ENCODE measurements around the gene CD300H.

CD300H gene

DNA sequence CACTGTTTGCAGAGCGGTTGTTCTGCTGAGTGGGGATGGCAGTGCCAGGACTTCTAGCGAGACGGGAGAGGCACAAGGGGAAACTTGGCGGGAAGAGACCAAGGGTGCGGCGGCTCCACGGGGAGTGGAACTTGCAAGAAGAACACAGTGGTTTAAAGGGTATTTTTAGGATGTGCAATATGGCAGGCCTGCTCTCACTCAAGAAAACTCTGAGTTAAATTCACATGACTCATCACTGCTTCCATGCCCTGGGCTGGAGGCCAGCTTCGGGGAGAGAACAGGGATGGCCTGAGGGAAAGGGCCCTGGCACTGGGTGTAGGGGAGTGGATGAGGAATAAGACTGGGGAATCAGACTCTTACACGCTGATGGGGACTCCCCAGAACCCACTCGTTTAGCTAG lies 38.1 kb upstream of the CD300H start:
- DNase-seq (ENCODE audit: low read depth), result peak; percentile 33
- no peak overlapping the region for H3K4me3 ChIP-seq (ENCODE audit: low read length)
- TF ChIP-seq, protein P1, sequence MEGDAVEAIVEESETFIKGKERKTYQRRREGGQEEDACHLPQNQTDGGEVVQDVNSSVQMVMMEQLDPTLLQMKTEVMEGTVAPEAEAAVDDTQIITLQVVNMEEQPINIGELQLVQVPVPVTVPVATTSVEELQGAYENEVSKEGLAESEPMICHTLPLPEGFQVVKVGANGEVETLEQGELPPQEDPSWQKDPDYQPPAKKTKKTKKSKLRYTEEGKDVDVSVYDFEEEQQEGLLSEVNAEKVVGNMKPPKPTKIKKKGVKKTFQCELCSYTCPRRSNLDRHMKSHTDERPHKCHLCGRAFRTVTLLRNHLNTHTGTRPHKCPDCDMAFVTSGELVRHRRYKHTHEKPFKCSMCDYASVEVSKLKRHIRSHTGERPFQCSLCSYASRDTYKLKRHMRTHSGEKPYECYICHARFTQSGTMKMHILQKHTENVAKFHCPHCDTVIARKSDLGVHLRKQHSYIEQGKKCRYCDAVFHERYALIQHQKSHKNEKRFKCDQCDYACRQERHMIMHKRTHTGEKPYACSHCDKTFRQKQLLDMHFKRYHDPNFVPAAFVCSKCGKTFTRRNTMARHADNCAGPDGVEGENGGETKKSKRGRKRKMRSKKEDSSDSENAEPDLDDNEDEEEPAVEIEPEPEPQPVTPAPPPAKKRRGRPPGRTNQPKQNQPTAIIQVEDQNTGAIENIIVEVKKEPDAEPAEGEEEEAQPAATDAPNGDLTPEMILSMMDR (conservative IDR thresholded peaks at IDR 0.05; ENCODE audit: low read depth, low read length), result no peak

DNA sequence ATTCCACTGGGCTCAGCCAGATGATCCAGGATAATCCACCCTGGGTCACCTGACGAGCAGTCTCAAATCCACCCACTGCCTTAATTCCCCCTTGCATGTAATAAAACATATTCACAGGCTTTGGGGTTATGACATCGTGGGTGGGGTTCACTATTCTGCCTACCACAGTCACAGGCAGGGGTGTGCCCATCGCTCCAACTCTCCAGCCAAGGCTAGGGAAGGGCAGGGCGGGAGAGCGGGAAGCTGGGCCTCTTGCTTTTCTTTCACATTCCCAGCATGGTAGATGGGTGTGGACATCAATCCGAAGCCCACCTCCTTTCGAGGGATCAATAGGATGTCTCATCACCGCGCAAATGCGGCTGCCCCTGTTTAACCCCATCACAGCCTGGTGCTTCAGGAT lies 37.5 kb upstream of the CD300H start:
- H3K4me3 ChIP-seq (ENCODE audit: low read length), result no peak overlapping the region
- TF ChIP-seq, protein P1 (conservative IDR thresholded peaks at IDR 0.05; ENCODE audit: low read depth, low read length), result no peak
- no peak for DNase-seq (ENCODE audit: low read depth)

DNA sequence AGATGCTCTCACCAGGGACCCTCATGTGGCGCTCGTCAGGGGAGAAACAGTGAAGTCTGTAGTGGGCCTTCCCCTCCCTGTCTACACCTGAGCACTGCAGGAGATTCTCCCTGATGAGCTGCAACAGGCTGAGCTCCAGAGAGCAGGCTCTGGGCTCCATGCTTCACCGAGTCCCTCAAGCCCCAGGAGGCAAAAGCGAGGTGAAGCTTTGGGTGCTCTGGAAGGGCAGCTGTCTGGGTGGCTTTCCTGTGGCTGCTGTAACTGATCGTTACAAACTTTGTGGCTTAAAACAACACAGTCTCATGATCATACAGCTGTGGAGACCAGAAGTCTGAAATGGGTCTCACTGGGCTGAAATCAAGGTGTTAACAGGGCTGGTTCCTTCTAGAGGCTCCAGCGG lies 36.9 kb upstream of the CD300H start:
- no peak overlapping the region for H3K4me3 ChIP-seq (ENCODE audit: low read length)
- no peak for DNase-seq (ENCODE audit: low read depth)
- TF ChIP-seq, protein P1 (conservative IDR thresholded peaks at IDR 0.05; ENCODE audit: low read depth, low read length), result no peak

DNA sequence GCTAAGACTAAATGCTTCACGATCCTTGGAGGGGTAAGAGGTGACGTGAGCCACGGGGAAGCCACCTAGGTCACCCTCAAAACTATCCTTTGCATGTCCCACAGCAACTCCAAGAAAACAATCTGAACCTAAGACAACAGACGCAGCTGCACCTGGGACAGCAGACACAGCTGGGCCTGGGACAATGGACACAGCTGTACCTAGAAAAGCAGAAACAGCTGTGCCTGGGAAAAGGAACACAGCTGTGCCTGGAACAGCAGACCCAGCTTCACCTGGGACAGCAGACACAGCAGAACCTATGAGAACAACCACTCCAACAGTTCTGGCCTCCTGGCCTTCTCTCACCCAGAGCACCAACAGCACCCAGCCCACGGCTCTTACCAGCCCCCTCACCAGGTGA lies 36.4 kb upstream of the CD300H start:
- TF ChIP-seq, protein P1 (conservative IDR thresholded peaks at IDR 0.05; ENCODE audit: low read depth, low read length), result no peak
- H3K4me3 ChIP-seq (ENCODE audit: low read length), result no peak overlapping the region

DNA sequence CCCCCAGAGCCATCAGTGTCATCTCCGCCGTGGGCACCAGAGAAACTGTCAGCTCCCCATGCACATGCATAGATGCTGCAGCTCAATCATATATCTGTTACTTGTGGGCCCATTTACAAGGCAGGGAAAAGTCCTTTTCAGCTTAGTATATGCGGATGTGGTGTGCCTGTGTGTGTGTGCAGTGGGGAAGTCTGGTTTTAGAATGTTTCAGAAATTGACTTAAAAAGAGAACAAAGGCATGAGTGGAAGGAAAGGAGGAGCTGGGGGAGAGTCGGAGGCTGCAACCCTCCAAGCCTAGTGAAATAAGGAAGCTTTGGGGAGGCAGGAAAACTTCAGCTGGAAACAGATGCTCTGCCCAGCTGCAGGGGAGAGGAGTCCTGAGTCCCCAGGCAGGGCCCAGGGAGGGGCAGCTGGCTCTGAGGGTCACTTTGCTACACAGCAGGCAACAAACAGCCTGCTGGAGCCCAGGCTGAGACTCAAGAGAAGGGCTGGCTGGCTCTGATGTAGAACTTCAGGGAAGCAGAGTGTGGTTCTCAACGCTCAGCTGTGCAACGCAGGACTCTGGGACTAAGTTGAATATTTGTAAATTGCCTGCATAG lies 35.8 kb upstream of the CD300H start:
- TF ChIP-seq, protein P1 (conservative IDR thresholded peaks at IDR 0.05; ENCODE audit: low read depth, low read length), result no peak
- H3K4me3 ChIP-seq (ENCODE audit: low read length), result no peak overlapping the region
- no peak for DNase-seq (ENCODE audit: low read depth)

More for the DNA sequence above, 36.4 kb upstream of the CD300H start:
- DNase-seq (ENCODE audit: low read depth), result no peak

DNA sequence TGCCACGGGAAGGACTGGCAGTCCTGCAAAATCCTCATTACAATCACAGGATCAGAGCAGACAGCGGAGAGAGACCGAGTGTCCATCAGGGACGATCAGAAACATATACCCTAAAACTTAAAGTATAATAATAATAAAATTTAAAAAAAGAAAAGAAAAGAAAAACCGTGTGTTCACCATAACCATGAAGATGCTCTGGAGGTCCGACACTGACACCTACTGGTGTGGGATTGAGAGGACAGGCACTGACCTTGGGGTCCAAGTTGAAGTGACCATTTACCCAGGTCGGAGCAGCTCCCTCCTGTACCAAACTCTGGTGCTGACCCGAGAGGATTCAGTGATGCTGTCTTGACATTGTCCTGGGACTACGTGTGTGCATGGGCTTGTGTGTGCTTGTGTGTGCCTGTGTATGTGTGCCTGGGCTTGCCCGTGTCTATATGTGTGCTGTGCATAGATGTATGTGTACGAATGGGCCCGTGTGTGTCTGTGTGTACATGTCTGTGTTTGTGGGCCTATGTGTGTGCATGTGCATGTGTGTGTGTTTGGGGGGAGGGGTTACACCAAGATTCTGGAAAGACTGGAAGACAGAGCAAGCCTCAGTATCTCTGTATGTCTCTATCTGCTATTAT lies 34.7 kb upstream of the CD300H start:
- TF ChIP-seq, protein P1 (conservative IDR thresholded peaks at IDR 0.05; ENCODE audit: low read depth, low read length), result peak; percentile 86
- no peak for DNase-seq (ENCODE audit: low read depth)
- H3K4me3 ChIP-seq (ENCODE audit: low read length), result no peak overlapping the region

DNA sequence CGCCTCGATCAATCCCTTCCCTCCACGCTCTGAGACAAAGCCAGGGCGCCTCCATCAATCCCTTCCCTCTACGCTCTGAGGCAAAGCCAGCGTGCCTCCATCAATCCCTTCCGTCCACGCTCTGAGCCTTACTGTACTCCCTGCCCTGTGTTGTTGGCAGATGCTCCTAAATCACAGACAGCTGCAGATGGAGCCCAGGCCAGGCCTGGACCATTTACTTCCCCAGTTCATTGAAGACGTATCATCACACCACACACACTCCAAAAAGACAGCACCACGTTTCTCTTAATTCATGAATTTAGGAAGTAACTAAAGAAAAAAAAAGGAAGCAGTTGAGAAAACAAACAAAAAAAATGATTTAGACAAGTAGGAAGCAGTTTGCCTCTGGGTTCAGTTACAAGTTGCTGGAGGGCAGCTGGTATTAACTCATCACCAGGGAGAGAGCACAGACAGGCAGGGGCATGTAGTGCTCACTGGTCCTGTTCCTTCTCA lies 32.2 kb upstream of the CD300H start:
- no peak overlapping the region for H3K4me3 ChIP-seq (ENCODE audit: low read length)
- DNase-seq (ENCODE audit: low read depth), result no peak
- TF ChIP-seq, protein P1 (conservative IDR thresholded peaks at IDR 0.05; ENCODE audit: low read depth, low read length), result no peak

All from retinal pigment epithelial cell (primary cell).